Neural progenitor cell (in vitro differentiated cells): ENCODE data around the gene KPTN. TPM values are rescaled to one million over a fixed set of nuclear protein-coding genes. Genes with fewer than 3 reads are reported as not detected.

ENCODE experiments used
- DNase-seq: peaks from one replicate; pipeline ENCODE4 v3.0.0-alpha.2; 2016; ENCODE audit warnings: low spot score
- H2AFZ ChIP-seq: fragments of 200-600 bp; sonication (generic); replicated peaks from 2 replicates; pipeline ENCODE4 v1.6.1; 2016; ENCODE audit warnings: antibody characterized with exemption
- H3F3A ChIP-seq: fragments of 200-600 bp; sonication (generic); 2 replicates; pipeline ENCODE4 v1.6.1; 2016; ENCODE audit warnings: antibody characterized with exemption, low read depth
- H3K27ac ChIP-seq: fragments of 200-600 bp; sonication (generic); 2 replicates; pipeline ENCODE4 v1.5.1; 2016; ENCODE audit warnings: mild to moderate bottlenecking
- H3K27me3 ChIP-seq: fragments of 200-600 bp; sonication (generic); 2 replicates; pipeline ENCODE4 v1.6.1; 2016; ENCODE audit warnings: mild to moderate bottlenecking, moderate library complexity
- H3K36me3 ChIP-seq: fragments of 200-600 bp; sonication (generic); 2 replicates; pipeline ENCODE4 v1.5.1; 2016
- H3K4me1 ChIP-seq: fragments of 200-600 bp; sonication (generic); 2 replicates; pipeline ENCODE4 v1.6.1; 2016; ENCODE audit warnings: mixed run types
- H3K4me2 ChIP-seq: fragments of 200-600 bp; sonication (generic); 2 replicates; pipeline ENCODE4 v1.6.1; 2016
- H3K4me3 ChIP-seq: fragments of 200-600 bp; sonication (generic); 2 replicates; pipeline ENCODE4 v1.5.1; 2016
- H3K79me2 ChIP-seq: fragments of 200-600 bp; sonication (generic); 2 replicates; pipeline ENCODE4 v1.6.1; 2016; ENCODE audit warnings: low read depth
- H3K9ac ChIP-seq: fragments of 200-600 bp; sonication (generic); 2 replicates; pipeline ENCODE4 v1.6.1; 2016
- H3K9me3 ChIP-seq: fragments of 200-600 bp; sonication (generic); 2 replicates; pipeline ENCODE4 v1.5.1; 2016; ENCODE audit warnings: low read depth
- H4K20me1 ChIP-seq: fragments of 200-600 bp; sonication (generic); 2 replicates; pipeline ENCODE4 v1.6.1; 2016; ENCODE audit warnings: low read depth
- H3K27ac Mint-ChIP-seq: 3 replicates; pipeline ENCODE4 v1.8.0; 2021; ENCODE audit warnings: mixed read lengths
- H3K27me3 Mint-ChIP-seq: 2 replicates; pipeline ENCODE4 v1.8.0; 2022; ENCODE audit warnings: low read depth, mild to moderate bottlenecking, inconsistent platforms, moderate library complexity, mixed read lengths; ENCODE audit not compliant: insufficient read depth
- H3K36me3 Mint-ChIP-seq: 3 replicates; pipeline ENCODE4 v1.8.0; 2021; ENCODE audit warnings: mixed read lengths
- H3K4me1 Mint-ChIP-seq: 3 replicates; pipeline ENCODE4 v1.8.0; 2021; ENCODE audit warnings: mixed read lengths
- H3K4me3 Mint-ChIP-seq: 3 replicates; pipeline ENCODE4 v1.8.0; 2021; ENCODE audit warnings: mild to moderate bottlenecking, moderate library complexity, mixed read lengths
- H3K9me3 Mint-ChIP-seq: 3 replicates; pipeline ENCODE4 v1.8.0; 2020; ENCODE audit warnings: mixed read lengths
- CTCF ChIP-seq: fragments of 200-600 bp; sonication (generic); IDR thresholded peaks from 2 replicates; pipeline ENCODE4 v1.5.1; 2017; ENCODE audit warnings: antibody characterized with exemption, mild to moderate bottlenecking
- EZH2 ChIP-seq: fragments of 200-600 bp; sonication (generic); IDR thresholded peaks from 2 replicates; pipeline ENCODE4 v1.6.1; 2017; ENCODE audit warnings: antibody characterized with exemption, mild to moderate bottlenecking, moderate library complexity
- EZH2phosphoT487 ChIP-seq: fragments of 200-600 bp; sonication (generic); IDR thresholded peaks from 2 replicates; pipeline ENCODE4 v1.6.1; 2017; ENCODE audit warnings: antibody characterized with exemption
- total RNA-seq: library from RNA; depleted of rRNA; stranded (reverse); fragments of >200 nt; gene quantifications from 2 replicates; pipeline ENCODE4 v1.2.3, GENCODE V29; 2015; ENCODE audit warnings: low replicate concordance

Gene KPTN
- total RNA-seq, 1 donor from 2014 or later: 18.1 TPM

GRCh38 chr19:47475465-47475864, 8.6 kb downstream of the KPTN start:
- peak overlapping the region; percentile 18 for H3K27ac Mint-ChIP-seq
- no peak for TF ChIP-seq CTCF
- no peak for TF ChIP-seq EZH2

GRCh38 chr19:47473336-47473735, 10.7 kb downstream of the KPTN start:
- no peak overlapping the region for H3K4me3 ChIP-seq
- peaks cover 23% of the 10 kb centered on the region for H3K27me3 Mint-ChIP-seq
- H3F3A ChIP-seq: peaks cover 14% of the 10 kb centered on the region
- peaks cover 13% of the 10 kb centered on the region for H3K27me3 ChIP-seq
- H3K4me3 Mint-ChIP-seq: no peak overlapping the region
- TF ChIP-seq CTCF (no peak), EZH2 (no peak), EZH2phosphoT487 (no peak)
- no peak overlapping the region for H2AFZ ChIP-seq
- no peaks in the 10 kb centered on the region for H3K36me3 Mint-ChIP-seq
- no peak overlapping the region for H3K9ac ChIP-seq
- H3K9me3 ChIP-seq: no peaks in the 10 kb centered on the region
- H3K36me3 ChIP-seq: no peaks in the 10 kb centered on the region
- H3K4me1 Mint-ChIP-seq: peaks cover 26% of the 10 kb centered on the region
- H3K27ac Mint-ChIP-seq: no peak overlapping the region
- H3K4me1 ChIP-seq: peaks cover 23% of the 10 kb centered on the region
- no peaks in the 10 kb centered on the region for H3K79me2 ChIP-seq
- no peak for DNase-seq
- H3K27ac ChIP-seq: no peak overlapping the region
- no peak overlapping the region for H3K4me2 ChIP-seq
- peaks cover 22% of the 10 kb centered on the region for H4K20me1 ChIP-seq
- no peaks in the 10 kb centered on the region for H3K9me3 Mint-ChIP-seq

More at GRCh38 chr19:47475465-47475864, 8.6 kb downstream of the KPTN start:
- Mint-ChIP-seq H3K9me3 (no peaks in the 10 kb centered on the region), H3K4me3 (no peak overlapping the region), H3K4me1 (peaks cover 10% of the 10 kb centered on the region), H3K27me3 (peaks cover 13% of the 10 kb centered on the region), H3K36me3 (no peaks in the 10 kb centered on the region)
- Histone ChIP-seq H3K9ac (no peak overlapping the region), H2AFZ (no peak overlapping the region), H3K9me3 (no peaks in the 10 kb centered on the region), H3K4me2 (no peak overlapping the region), H3K4me1 (peaks cover 7% of the 10 kb centered on the region), H3F3A (peaks cover 12% of the 10 kb centered on the region), H3K79me2 (no peaks in the 10 kb centered on the region), H3K4me3 (no peak overlapping the region), H3K36me3 (no peaks in the 10 kb centered on the region), H3K27ac (no peak overlapping the region), H4K20me1 (peaks cover 12% of the 10 kb centered on the region), H3K27me3 (peaks cover 11% of the 10 kb centered on the region)
- DNase-seq: no peak

- H3K27me3 Mint-ChIP-seq: peaks cover 27% of the 10 kb centered on the region
- Histone ChIP-seq H3F3A (peaks cover 14% of the 10 kb centered on the region), H3K4me1 (peaks cover 28% of the 10 kb centered on the region), H4K20me1 (peaks cover 28% of the 10 kb centered on the region), H3K36me3 (no peaks in the 10 kb centered on the region), H3K9me3 (no peaks in the 10 kb centered on the region), H3K9ac (no peak within 1 kb of the TSS), H2AFZ (no peak within 1 kb of the TSS), H3K27ac (no peak within 1 kb of the TSS), H3K27me3 (peaks cover 13% of the 10 kb centered on the region), H3K4me2 (peak within 1 kb of the TSS; percentile 90), H3K4me3 (peak within 1 kb of the TSS; percentile 73), H3K79me2 (no peaks in the 10 kb centered on the region)
- peaks cover 32% of the 10 kb centered on the region for H3K4me1 Mint-ChIP-seq
- peak; percentile 97 for DNase-seq
- H3K9me3 Mint-ChIP-seq: no peaks in the 10 kb centered on the region
- H3K36me3 Mint-ChIP-seq: no peaks in the 10 kb centered on the region
- peak within 1 kb of the TSS; percentile 81 for H3K4me3 Mint-ChIP-seq
- H3K27ac Mint-ChIP-seq: peak within 1 kb of the TSS; percentile 7
- TF ChIP-seq CTCF (no peak), EZH2phosphoT487 (no peak), EZH2 (no peak)
These were observed 12.1 kb downstream of the KPTN start, which contains the start of gene SLC8A2 for GRCh38 chr19:47471733-47472457. SLC8A2 (minus strand) TSS chr19:47471893; CDS start chr19:47466403, 5,490 bp downstream.
